Neural progenitor cell (in vitro differentiated cells): ENCODE measurements around the gene IFT122. TPM values are rescaled to one million over a fixed set of nuclear protein-coding genes. Genes with fewer than 3 reads are reported as not detected.
"Not testable (repeated sequence)": the region's sequence is repeated elsewhere in the genome, so short reads cannot be mapped to it uniquely, and the experiment has no call there.

ENCODE experiments used
- DNase-seq: peaks from one replicate; pipeline ENCODE4 v3.0.0-alpha.2; 2016; ENCODE audit warnings: low spot score
- H2AFZ ChIP-seq: fragments of 200-600 bp; sonication (generic); replicated peaks from 2 replicates; pipeline ENCODE4 v1.6.1; 2016; ENCODE audit warnings: antibody characterized with exemption
- H3F3A ChIP-seq: fragments of 200-600 bp; sonication (generic); 2 replicates; pipeline ENCODE4 v1.6.1; 2016; ENCODE audit warnings: antibody characterized with exemption, low read depth
- H3K27ac ChIP-seq: fragments of 200-600 bp; sonication (generic); 2 replicates; pipeline ENCODE4 v1.5.1; 2016; ENCODE audit warnings: mild to moderate bottlenecking
- H3K27me3 ChIP-seq: fragments of 200-600 bp; sonication (generic); 2 replicates; pipeline ENCODE4 v1.6.1; 2016; ENCODE audit warnings: mild to moderate bottlenecking, moderate library complexity
- H3K36me3 ChIP-seq: fragments of 200-600 bp; sonication (generic); 2 replicates; pipeline ENCODE4 v1.5.1; 2016
- H3K4me1 ChIP-seq: fragments of 200-600 bp; sonication (generic); 2 replicates; pipeline ENCODE4 v1.6.1; 2016; ENCODE audit warnings: mixed run types
- H3K4me2 ChIP-seq: fragments of 200-600 bp; sonication (generic); 2 replicates; pipeline ENCODE4 v1.6.1; 2016
- H3K4me3 ChIP-seq: fragments of 200-600 bp; sonication (generic); 2 replicates; pipeline ENCODE4 v1.5.1; 2016
- H3K79me2 ChIP-seq: fragments of 200-600 bp; sonication (generic); 2 replicates; pipeline ENCODE4 v1.6.1; 2016; ENCODE audit warnings: low read depth
- H3K9ac ChIP-seq: fragments of 200-600 bp; sonication (generic); 2 replicates; pipeline ENCODE4 v1.6.1; 2016
- H3K9me3 ChIP-seq: fragments of 200-600 bp; sonication (generic); 2 replicates; pipeline ENCODE4 v1.5.1; 2016; ENCODE audit warnings: low read depth
- H4K20me1 ChIP-seq: fragments of 200-600 bp; sonication (generic); 2 replicates; pipeline ENCODE4 v1.6.1; 2016; ENCODE audit warnings: low read depth
- H3K27ac Mint-ChIP-seq: 3 replicates; pipeline ENCODE4 v1.8.0; 2021; ENCODE audit warnings: mixed read lengths
- H3K27me3 Mint-ChIP-seq: 2 replicates; pipeline ENCODE4 v1.8.0; 2022; ENCODE audit warnings: low read depth, mild to moderate bottlenecking, inconsistent platforms, moderate library complexity, mixed read lengths; ENCODE audit not compliant: insufficient read depth
- H3K36me3 Mint-ChIP-seq: 3 replicates; pipeline ENCODE4 v1.8.0; 2021; ENCODE audit warnings: mixed read lengths
- H3K4me1 Mint-ChIP-seq: 3 replicates; pipeline ENCODE4 v1.8.0; 2021; ENCODE audit warnings: mixed read lengths
- H3K4me3 Mint-ChIP-seq: 3 replicates; pipeline ENCODE4 v1.8.0; 2021; ENCODE audit warnings: mild to moderate bottlenecking, moderate library complexity, mixed read lengths
- H3K9me3 Mint-ChIP-seq: 3 replicates; pipeline ENCODE4 v1.8.0; 2020; ENCODE audit warnings: mixed read lengths
- EZH2 ChIP-seq: fragments of 200-600 bp; sonication (generic); IDR thresholded peaks from 2 replicates; pipeline ENCODE4 v1.6.1; 2017; ENCODE audit warnings: antibody characterized with exemption, mild to moderate bottlenecking, moderate library complexity
- EZH2phosphoT487 ChIP-seq: fragments of 200-600 bp; sonication (generic); IDR thresholded peaks from 2 replicates; pipeline ENCODE4 v1.6.1; 2017; ENCODE audit warnings: antibody characterized with exemption
- total RNA-seq: library from RNA; depleted of rRNA; stranded (reverse); fragments of >200 nt; gene quantifications from 2 replicates; pipeline ENCODE4 v1.2.3, GENCODE V29; 2015; ENCODE audit warnings: low replicate concordance
- TF ChIP-seq, protein P1 (sequence below): fragments of 200-600 bp; sonication (generic); IDR thresholded peaks from 2 replicates; pipeline ENCODE4 v1.5.1; 2017; ENCODE audit warnings: antibody characterized with exemption, mild to moderate bottlenecking

Gene IFT122
- total RNA-seq, 1 donor from 2014 or later: 48.0 TPM

DNA sequence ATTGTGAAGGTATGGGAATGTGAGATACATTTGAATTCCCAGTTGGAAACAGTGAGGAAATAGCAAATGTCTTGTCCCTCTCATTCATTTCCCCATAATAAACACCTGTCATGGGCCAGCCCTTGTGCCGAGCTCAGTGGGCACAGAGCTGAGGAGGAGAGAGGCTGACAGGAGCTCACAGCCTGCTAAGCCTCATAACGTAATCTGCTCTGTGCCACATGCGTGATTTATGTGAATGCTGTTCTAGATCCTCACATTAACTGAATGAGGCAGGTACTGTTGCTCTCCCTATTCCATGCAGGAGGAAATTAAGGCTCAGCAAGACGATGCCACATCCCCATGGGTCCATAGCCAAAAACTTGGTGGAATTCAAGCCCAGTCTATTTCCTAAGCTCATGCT is 53.2 kb downstream of the IFT122 start:
- no peaks in the 10 kb centered on the region for H3K9me3 Mint-ChIP-seq
- no peak for DNase-seq
- no peak overlapping the region for H3K4me3 Mint-ChIP-seq
- no peak overlapping the region for H3K4me2 ChIP-seq
- no peaks in the 10 kb centered on the region for H3K9me3 ChIP-seq
- H3K79me2 ChIP-seq: no peaks in the 10 kb centered on the region
- TF ChIP-seq, protein P1, sequence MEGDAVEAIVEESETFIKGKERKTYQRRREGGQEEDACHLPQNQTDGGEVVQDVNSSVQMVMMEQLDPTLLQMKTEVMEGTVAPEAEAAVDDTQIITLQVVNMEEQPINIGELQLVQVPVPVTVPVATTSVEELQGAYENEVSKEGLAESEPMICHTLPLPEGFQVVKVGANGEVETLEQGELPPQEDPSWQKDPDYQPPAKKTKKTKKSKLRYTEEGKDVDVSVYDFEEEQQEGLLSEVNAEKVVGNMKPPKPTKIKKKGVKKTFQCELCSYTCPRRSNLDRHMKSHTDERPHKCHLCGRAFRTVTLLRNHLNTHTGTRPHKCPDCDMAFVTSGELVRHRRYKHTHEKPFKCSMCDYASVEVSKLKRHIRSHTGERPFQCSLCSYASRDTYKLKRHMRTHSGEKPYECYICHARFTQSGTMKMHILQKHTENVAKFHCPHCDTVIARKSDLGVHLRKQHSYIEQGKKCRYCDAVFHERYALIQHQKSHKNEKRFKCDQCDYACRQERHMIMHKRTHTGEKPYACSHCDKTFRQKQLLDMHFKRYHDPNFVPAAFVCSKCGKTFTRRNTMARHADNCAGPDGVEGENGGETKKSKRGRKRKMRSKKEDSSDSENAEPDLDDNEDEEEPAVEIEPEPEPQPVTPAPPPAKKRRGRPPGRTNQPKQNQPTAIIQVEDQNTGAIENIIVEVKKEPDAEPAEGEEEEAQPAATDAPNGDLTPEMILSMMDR: no peak
- no peak for TF ChIP-seq EZH2phosphoT487
- no peak for TF ChIP-seq EZH2
- H3K27me3 ChIP-seq: no peaks in the 10 kb centered on the region
- peaks cover 14% of the 10 kb centered on the region for H3K4me1 Mint-ChIP-seq
- no peak overlapping the region for H3K27ac Mint-ChIP-seq
- H3K36me3 Mint-ChIP-seq: peaks cover 11% of the 10 kb centered on the region
- no peaks in the 10 kb centered on the region for H3K36me3 ChIP-seq
- no peaks in the 10 kb centered on the region for H3K27me3 Mint-ChIP-seq
- H4K20me1 ChIP-seq: no peaks in the 10 kb centered on the region
- H3K27ac ChIP-seq: no peak overlapping the region
- peaks cover 4% of the 10 kb centered on the region for H3K4me1 ChIP-seq
- H2AFZ ChIP-seq: no peak overlapping the region
- no peak overlapping the region for H3K9ac ChIP-seq
- no peak overlapping the region for H3K4me3 ChIP-seq
- H3F3A ChIP-seq: no peaks in the 10 kb centered on the region

DNA sequence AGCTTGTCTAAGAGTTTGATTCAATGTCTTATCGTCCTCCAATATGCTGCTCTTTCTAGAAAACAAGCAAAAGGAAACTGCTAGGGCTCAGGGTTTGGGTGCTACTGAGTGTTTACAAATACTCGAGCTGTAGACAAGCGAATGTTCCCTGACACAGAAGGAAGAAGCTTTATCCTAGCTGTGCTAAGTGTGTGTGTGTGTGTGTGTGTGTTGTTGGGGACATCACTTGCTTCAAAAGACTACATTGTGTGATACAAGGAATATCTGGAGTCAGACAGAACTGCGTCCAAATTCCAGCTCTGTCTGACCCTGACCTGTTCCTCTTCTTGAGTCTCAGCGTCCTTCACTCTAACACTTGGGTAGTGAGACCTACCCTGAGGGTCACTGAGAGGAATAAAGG is 54.5 kb downstream of the IFT122 start:
- H2AFZ ChIP-seq, H3F3A ChIP-seq, H3K27ac ChIP-seq, H3K4me2 ChIP-seq, DNase-seq, H3K79me2 ChIP-seq, H3K27me3 Mint-ChIP-seq, H3K4me3 Mint-ChIP-seq, H3K4me3 ChIP-seq, H3K9me3 ChIP-seq, H3K27me3 ChIP-seq, H3K27ac Mint-ChIP-seq, H4K20me1 ChIP-seq, H3K9ac ChIP-seq, H3K36me3 ChIP-seq, H3K4me1 ChIP-seq, H3K9me3 Mint-ChIP-seq: not testable (repeated sequence)
- Mint-ChIP-seq H3K36me3 (peaks cover 11% of the 10 kb centered on the region), H3K4me1 (peaks cover 14% of the 10 kb centered on the region)

DNA sequence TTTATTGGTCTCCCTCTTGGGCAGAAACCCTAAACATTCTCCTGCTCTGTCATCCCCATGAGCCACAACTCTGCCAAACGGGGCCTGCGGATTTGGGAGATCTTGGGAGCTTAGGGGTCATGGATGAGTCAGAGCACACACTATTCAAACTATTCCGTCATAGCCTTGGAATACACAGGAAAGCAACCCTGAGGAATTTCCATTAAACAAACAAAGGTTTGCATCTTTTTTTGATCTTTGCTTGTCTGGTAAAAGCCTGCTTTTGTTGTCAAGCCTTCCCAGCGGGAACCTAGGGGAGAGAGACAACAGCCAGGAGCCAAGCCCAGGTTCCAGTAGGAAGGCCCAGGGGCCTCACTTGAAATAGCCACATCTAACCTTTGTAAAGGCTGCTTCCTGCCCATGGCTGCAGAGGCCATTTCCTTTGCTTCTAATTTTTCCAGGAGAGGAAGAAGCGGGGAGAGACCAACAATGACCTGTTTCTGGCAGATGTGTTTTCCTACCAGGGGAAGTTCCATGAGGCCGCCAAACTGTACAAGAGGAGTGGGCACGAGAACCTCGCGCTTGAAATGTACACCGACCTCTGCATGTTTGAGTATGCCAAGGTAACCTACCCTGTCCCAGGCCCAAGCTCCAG is 55.1 kb downstream of the IFT122 start:
- not testable (repeated sequence) for H3K4me3 ChIP-seq, H3K27ac ChIP-seq, H3K36me3 ChIP-seq, H3F3A ChIP-seq, H3K27me3 ChIP-seq, H3K79me2 ChIP-seq, H3K9me3 Mint-ChIP-seq, H3K9ac ChIP-seq, H4K20me1 ChIP-seq, H3K9me3 ChIP-seq, H3K4me1 ChIP-seq, H3K4me3 Mint-ChIP-seq, H3K27ac Mint-ChIP-seq, H3K27me3 Mint-ChIP-seq, H3K4me2 ChIP-seq, H2AFZ ChIP-seq
- peaks cover 14% of the 10 kb centered on the region for H3K4me1 Mint-ChIP-seq
- DNase-seq: peak; percentile 48
- peaks cover 15% of the 10 kb centered on the region for H3K36me3 Mint-ChIP-seq

DNA sequence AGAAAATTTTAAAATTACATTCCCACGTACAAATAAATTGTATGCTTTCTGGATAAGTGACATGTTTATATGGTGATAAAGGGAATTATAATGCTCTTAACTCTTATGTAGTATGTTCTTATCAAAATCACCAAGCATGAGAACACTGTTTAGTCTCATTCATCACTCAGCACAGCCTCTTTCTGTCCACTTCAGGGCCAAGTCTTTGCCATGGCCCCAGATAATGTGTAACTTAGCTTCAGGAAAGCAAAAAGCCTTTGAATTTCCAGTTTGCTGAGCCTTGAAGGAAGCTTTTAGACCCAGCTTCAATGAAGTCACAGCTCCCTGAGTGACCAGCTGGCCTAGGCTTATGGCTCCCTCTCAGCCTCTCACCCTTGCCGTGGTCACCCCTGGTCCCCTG is 57.9 kb downstream of the IFT122 start:
- H2AFZ ChIP-seq, DNase-seq, H3K9me3 Mint-ChIP-seq, H3K79me2 ChIP-seq, H3K9ac ChIP-seq, H3K4me3 ChIP-seq, H3K27me3 Mint-ChIP-seq, H4K20me1 ChIP-seq, H3K4me1 ChIP-seq, H3K27ac ChIP-seq, H3K4me3 Mint-ChIP-seq, H3K27ac Mint-ChIP-seq, H3K36me3 ChIP-seq, H3K4me2 ChIP-seq, H3F3A ChIP-seq, H3K27me3 ChIP-seq, H3K9me3 ChIP-seq: not testable (repeated sequence)
- Mint-ChIP-seq H3K4me1 (peaks cover 10% of the 10 kb centered on the region), H3K36me3 (peaks cover 15% of the 10 kb centered on the region)

DNA sequence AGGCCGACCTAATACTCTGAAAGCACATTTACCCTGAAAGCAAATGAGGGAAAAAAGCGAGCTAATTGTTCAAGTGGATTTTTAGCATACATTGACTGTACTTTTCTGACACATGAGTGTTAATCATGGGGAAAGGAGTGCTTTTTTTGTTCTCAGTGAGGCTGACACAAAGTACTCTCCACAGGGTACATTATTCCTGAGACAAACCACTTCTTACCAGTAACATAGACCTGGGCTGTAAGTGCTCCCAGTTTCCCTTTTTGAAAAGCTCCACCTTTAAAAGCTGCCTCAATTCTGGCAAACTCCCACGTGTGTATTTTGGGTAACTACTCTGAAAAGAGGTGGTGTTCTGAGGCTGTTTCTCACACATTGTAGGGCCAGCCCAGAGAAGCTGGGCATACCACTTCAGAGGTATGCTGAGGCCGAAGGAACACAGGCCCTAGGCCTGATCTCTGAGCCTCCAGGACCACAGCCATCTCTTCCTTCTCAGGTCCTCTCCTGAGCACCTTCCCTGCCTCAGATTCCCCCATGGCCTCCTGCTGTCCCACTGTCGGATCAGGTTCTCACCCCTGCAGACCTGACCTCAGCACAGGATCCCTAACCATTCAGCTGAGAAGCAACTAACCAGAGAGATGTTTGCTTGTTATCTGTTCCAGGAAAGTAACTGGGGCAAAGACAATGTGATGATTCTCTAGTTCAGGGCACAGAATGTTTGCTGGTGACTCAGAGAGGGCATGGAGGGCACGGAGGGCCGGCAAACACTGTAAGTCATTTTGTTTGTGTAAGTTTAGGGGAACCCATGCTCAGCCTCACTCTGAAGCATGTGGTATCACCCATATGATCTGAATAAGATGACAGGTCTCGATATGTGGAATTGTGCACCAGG is 58.8 kb downstream of the IFT122 start:
- not testable (repeated sequence) for H3K27me3 Mint-ChIP-seq, H3K27ac Mint-ChIP-seq, H3K27me3 ChIP-seq, H3K9ac ChIP-seq, H2AFZ ChIP-seq, H3K36me3 ChIP-seq, H3K4me3 ChIP-seq, H3K9me3 Mint-ChIP-seq, H4K20me1 ChIP-seq, H3K79me2 ChIP-seq, H3K4me2 ChIP-seq, H3K4me3 Mint-ChIP-seq, H3K9me3 ChIP-seq, H3F3A ChIP-seq, H3K27ac ChIP-seq, H3K4me1 ChIP-seq, DNase-seq
- Mint-ChIP-seq H3K4me1 (peaks cover 10% of the 10 kb centered on the region), H3K36me3 (peaks cover 19% of the 10 kb centered on the region)

DNA sequence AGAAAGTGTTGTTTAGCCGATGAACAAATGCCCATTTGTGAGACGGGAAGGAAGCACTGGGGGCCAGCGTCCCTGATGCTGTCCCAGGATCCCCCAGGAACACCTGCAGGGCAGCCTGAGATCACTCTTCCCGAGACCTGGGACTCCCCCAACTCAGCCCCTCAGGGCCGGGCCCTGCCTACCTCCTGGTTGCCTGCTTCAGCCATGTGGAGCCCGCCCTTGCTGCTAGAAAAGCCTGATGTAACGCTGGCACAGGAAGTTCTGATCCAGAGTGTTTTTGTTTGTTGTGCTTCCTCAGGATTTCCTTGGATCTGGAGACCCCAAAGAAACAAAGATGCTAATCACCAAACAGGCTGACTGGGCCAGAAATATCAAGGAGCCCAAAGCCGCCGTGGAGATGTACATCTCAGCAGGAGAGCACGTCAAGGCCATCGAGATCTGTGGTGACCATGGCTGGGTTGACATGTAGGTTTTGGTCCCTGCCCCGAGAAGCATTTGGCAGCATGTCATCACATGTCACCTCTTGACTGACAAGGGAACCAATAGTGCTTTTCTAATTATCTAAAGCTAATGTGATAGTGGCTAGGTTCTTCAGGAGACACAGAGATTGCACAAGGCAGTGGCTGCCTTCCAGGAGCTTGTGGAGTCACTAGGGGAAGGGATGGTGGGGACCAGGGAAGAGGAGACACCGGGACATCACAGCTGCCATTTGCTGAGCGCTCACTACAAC is 59.7 kb downstream of the IFT122 start:
- not testable (repeated sequence) for H4K20me1 ChIP-seq

More for the DNA sequence above, 59.7 kb downstream of the IFT122 start:
- H3K27ac Mint-ChIP-seq, H3K36me3 ChIP-seq, H2AFZ ChIP-seq, H3K4me3 ChIP-seq, H3K4me3 Mint-ChIP-seq, H3K4me1 Mint-ChIP-seq, H3K27me3 ChIP-seq, H3K9me3 Mint-ChIP-seq, H3K4me2 ChIP-seq, H3K27ac ChIP-seq, H3K9ac ChIP-seq, DNase-seq, H3K27me3 Mint-ChIP-seq, H3K4me1 ChIP-seq, H3K9me3 ChIP-seq, H3F3A ChIP-seq, H3K79me2 ChIP-seq: not testable (repeated sequence)
- peaks cover 23% of the 10 kb centered on the region for H3K36me3 Mint-ChIP-seq
